Measurements from ENCODE around the gene ERFL. TPM values are rescaled to one million over a fixed set of nuclear protein-coding genes. Genes with fewer than 3 reads are reported as not detected.

ERFL gene
- total RNA-seq, 1 donor from 2014 or later: 0.46 TPM

- H3K4me3 Mint-ChIP-seq (ENCODE audit: unreplicated experiment): no peak overlapping the region
- peaks cover 31% of the 10 kb centered on the region for H3K27me3 Mint-ChIP-seq (ENCODE audit: unreplicated experiment)
- TF ChIP-seq CTCF (IDR thresholded peaks at IDR 0.05; ENCODE audit: unreplicated experiment): no peak
- DNase-seq (ENCODE audit: low spot score): no peak
- peaks cover 18% of the 10 kb centered on the region for H3K4me1 Mint-ChIP-seq (ENCODE audit: unreplicated experiment)
- H3K36me3 Mint-ChIP-seq (ENCODE audit: low read depth, unreplicated experiment): peaks cover 16% of the 10 kb centered on the region
- no peak overlapping the region for H3K27ac Mint-ChIP-seq (ENCODE audit: unreplicated experiment)
- no peaks in the 10 kb centered on the region for H3K9me3 Mint-ChIP-seq (ENCODE audit: unreplicated experiment)
Observed at GRCh38 chr19:41912899-41913537, 15.2 kb downstream of the ERFL start.

- peak overlapping the region; percentile 66 for H3K4me3 Mint-ChIP-seq (ENCODE audit: unreplicated experiment)
- H3K36me3 Mint-ChIP-seq (ENCODE audit: low read depth, unreplicated experiment): peaks cover 16% of the 10 kb centered on the region
- no peak for DNase-seq (ENCODE audit: low spot score)
- H3K27me3 Mint-ChIP-seq (ENCODE audit: unreplicated experiment): peaks cover 31% of the 10 kb centered on the region
- H3K4me1 Mint-ChIP-seq (ENCODE audit: unreplicated experiment): peaks cover 18% of the 10 kb centered on the region
- peak overlapping the region; percentile 40 for H3K27ac Mint-ChIP-seq (ENCODE audit: unreplicated experiment)
- H3K9me3 Mint-ChIP-seq (ENCODE audit: unreplicated experiment): no peaks in the 10 kb centered on the region
- no peak for TF ChIP-seq CTCF (IDR thresholded peaks at IDR 0.05; ENCODE audit: unreplicated experiment)
Observed at GRCh38 chr19:41911889-41912731, 16.1 kb downstream of the ERFL start.

GRCh38 chr19:41910992-41911888 is 17.0 kb downstream of the ERFL start:
- peaks cover 31% of the 10 kb centered on the region for H3K27me3 Mint-ChIP-seq (ENCODE audit: unreplicated experiment)
- peak overlapping the region; percentile 66 for H3K4me3 Mint-ChIP-seq (ENCODE audit: unreplicated experiment)
- no peaks in the 10 kb centered on the region for H3K9me3 Mint-ChIP-seq (ENCODE audit: unreplicated experiment)
- peak overlapping the region; percentile 40 for H3K27ac Mint-ChIP-seq (ENCODE audit: unreplicated experiment)
- no peak for TF ChIP-seq CTCF (IDR thresholded peaks at IDR 0.05; ENCODE audit: unreplicated experiment)
- H3K4me1 Mint-ChIP-seq (ENCODE audit: unreplicated experiment): peaks cover 18% of the 10 kb centered on the region
- H3K36me3 Mint-ChIP-seq (ENCODE audit: low read depth, unreplicated experiment): peaks cover 20% of the 10 kb centered on the region
- no peak for DNase-seq (ENCODE audit: low spot score)

- H3K27ac Mint-ChIP-seq (ENCODE audit: unreplicated experiment): peak overlapping the region; percentile 32
- H3K9me3 Mint-ChIP-seq (ENCODE audit: unreplicated experiment): no peaks in the 10 kb centered on the region
- no peak for TF ChIP-seq CTCF (IDR thresholded peaks at IDR 0.05; ENCODE audit: unreplicated experiment)
- H3K4me3 Mint-ChIP-seq (ENCODE audit: unreplicated experiment): peak overlapping the region; percentile 26
- DNase-seq (ENCODE audit: low spot score): no peak
- peaks cover 26% of the 10 kb centered on the region for H3K36me3 Mint-ChIP-seq (ENCODE audit: low read depth, unreplicated experiment)
- H3K27me3 Mint-ChIP-seq (ENCODE audit: unreplicated experiment): peaks cover 34% of the 10 kb centered on the region
- peaks cover 21% of the 10 kb centered on the region for H3K4me1 Mint-ChIP-seq (ENCODE audit: unreplicated experiment)
Observed at GRCh38 chr19:41910240-41910991, 17.8 kb downstream of the ERFL start.
